Panc1 (cell line): Measurements from ENCODE around the gene SLC9A1. TPM values are rescaled to one million over a fixed set of nuclear protein-coding genes. Genes with fewer than 3 reads are reported as not detected.
A peak's percentile ranks its signal among the peaks of the same experiment; 100 is the strongest.

Source experiments
- ATAC-seq: fragments of 200-7000 bp; cut with Tn5 transposase; 2 replicates; pipeline ENCODE4 v1.9.1; 2020; ENCODE audit warnings: mild to moderate bottlenecking, moderate library complexity
- BruUV-seq: library from RNA; stranded (reverse); fragments of 400-500 nt; replicated peaks from 2 replicates; lab custom pipeline; 2021; lab: Mats Ljungman, UMichigan
- CTCF ChIA-PET: fragments of 300-600 bp; sonication (Branson Sonifier 250); formaldehyde crosslinking; loops from one replicate; lab custom pipeline; 2022; ENCODE audit warnings: antibody characterized with exemption; lab: Charles Lee
- POLR2A ChIA-PET: fragments of 300-600 bp; sonication (Branson Sonifier 250); formaldehyde crosslinking; loops from one replicate; lab custom pipeline; 2022; ENCODE audit warnings: antibody characterized with exemption; lab: Charles Lee
- DNase-seq: peaks from one replicate; pipeline ENCODE4 v3.0.0-alpha.2; 2010; ENCODE audit warnings: low read depth, low spot score
- H3K27ac ChIP-seq: 2 replicates; pipeline ENCODE4 v1.5.1; 2011; ENCODE audit warnings: mild to moderate bottlenecking, low read length, inconsistent platforms
- H3K27me3 ChIP-seq: fragments of 200-500 bp; sonication (Bioruptor generic); 2 replicates; pipeline ENCODE4 v1.6.0; 2014; ENCODE audit warnings: low read length, inconsistent platforms; ENCODE audit not compliant: control insufficient read depth, insufficient read depth
- H3K36me3 ChIP-seq: fragments of 200-500 bp; sonication (Bioruptor generic); 2 replicates; pipeline ENCODE4 v1.5.1; 2014; ENCODE audit warnings: inconsistent platforms, mild to moderate bottlenecking, low read length, moderate library complexity; ENCODE audit not compliant: control insufficient read depth, insufficient read depth
- H3K4me1 ChIP-seq: 2 replicates; pipeline ENCODE4 v1.5.1; 2011; ENCODE audit warnings: inconsistent platforms, mild to moderate bottlenecking, low read length, moderate library complexity; ENCODE audit not compliant: control insufficient read depth, insufficient read depth
- H3K4me3 ChIP-seq, 2 experiments: 2 replicates each; pipeline ENCODE4 v1.5.1; 2011 to 2012; ENCODE audit warnings: low read depth in 2 of 2, low read length in 2 of 2, mild to moderate bottlenecking in 2 of 2, inconsistent platforms in 1 of 2, moderate library complexity in 1 of 2
- H3K9me3 ChIP-seq: fragments of 200-500 bp; sonication (Bioruptor generic); 2 replicates; pipeline ENCODE4 v1.5.1; 2014; ENCODE audit warnings: low read depth, mild to moderate bottlenecking, inconsistent platforms, low read length, moderate library complexity; ENCODE audit not compliant: control insufficient read depth, insufficient read depth
- POLR2AphosphoS5 ChIP-seq: IDR thresholded peaks from 2 replicates; pipeline ENCODE4 v1.6.1; 2012; ENCODE audit warnings: mild to moderate bottlenecking, low read depth, low read length, moderate library complexity
- SIN3A ChIP-seq: IDR thresholded peaks from 2 replicates; pipeline ENCODE4 v1.6.1; 2012; ENCODE audit warnings: low read depth, mild to moderate bottlenecking, low read length, moderate library complexity, borderline replicate concordance; ENCODE audit not compliant: insufficient read depth
- TCF7L2 ChIP-seq: IDR thresholded peaks from 2 replicates; pipeline ENCODE4 v1.6.1; 2011; ENCODE audit warnings: mild to moderate bottlenecking, low read depth, low read length, inconsistent platforms
- in situ Hi-C: cut with HindIII; loops from 2 replicates; pipeline ENCODE4 v1.10.0; 2016; ENCODE audit warnings: low sequenced_read_pairs, low pct_unique_long_range_greater_than_20kb
- intact Hi-C: fragments of 100-400 bp; cut with micrococcal nuclease; formaldehyde crosslinking; loops from one replicate; pipeline ENCODE4 v1.10.0; 2022; ENCODE audit not compliant: unreplicated experiment
- total RNA-seq: library from RNA; stranded (reverse); gene quantifications from one replicate; pipeline ENCODE4 v1.2.1, GENCODE V29; 2021; ENCODE audit not compliant: unreplicated experiment
- TF ChIP-seq, protein P1 (sequence below): fragments of 450-650 bp; IDR thresholded peaks from 2 replicates; pipeline ENCODE4 v1.5.1; 2017; ENCODE audit warnings: mild to moderate bottlenecking
- TF ChIP-seq, protein P2 (sequence below), 2 experiments: IDR thresholded peaks; 2 replicates each; pipeline ENCODE4 v1.6.1; 2011 to 2012; ENCODE audit warnings: low read depth in 2 of 2, control low read depth in 1 of 2, low read length in 1 of 2, mild to moderate bottlenecking in 1 of 2, moderate library complexity in 1 of 2; ENCODE audit not compliant: insufficient read depth in 1 of 2

Gene SLC9A1
- total RNA-seq, 1 experiment from 2014 or later: 31.3 TPM

DNA sequence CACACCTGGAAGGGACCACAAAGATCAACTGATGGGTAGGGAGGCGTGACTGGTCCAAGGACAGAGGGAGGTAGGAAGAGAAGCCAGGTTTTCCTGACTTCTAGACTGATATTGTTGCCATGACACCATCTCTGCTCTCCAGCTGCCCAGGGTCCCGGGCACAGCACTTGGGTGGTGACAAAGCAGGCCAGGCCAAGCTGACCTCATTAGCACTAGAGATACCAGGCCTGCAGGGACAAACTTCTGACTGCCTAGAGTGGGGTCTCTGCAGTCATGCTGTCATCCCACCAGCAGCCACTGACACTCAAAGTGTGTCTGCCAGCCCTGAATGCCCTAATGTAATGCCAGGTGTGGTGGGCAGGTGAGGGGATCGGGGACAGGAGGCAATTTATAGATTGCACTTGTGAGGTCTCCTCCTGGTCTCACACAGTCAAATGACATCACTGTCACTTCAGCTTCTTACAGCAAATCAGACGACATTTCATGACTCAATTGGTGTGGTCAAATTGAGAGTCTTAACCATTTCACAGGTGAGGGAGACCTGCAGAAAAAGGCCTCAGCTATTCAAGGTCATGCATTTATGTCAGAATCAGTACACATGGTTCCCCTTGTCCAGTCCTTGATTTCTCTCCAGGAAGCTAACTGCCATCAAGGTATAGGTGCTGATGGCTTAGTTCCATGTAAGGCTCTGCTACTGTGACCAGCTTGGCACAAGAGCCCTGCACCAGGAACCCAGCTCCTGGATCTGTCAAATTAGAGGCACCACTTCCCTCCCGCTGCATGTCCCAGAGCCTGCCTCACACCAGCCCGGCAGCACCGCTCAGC, 2.7 kb downstream of the SLC9A1 start:
- no peaks in the 10 kb centered on the region for H3K9me3 ChIP-seq
- no peaks in the 10 kb centered on the region for H3K27me3 ChIP-seq
- in situ Hi-C loops: no loop called here
- POLR2A ChIA-PET: interaction anchor here (0.6 kb wide), 3 partner anchors 15 to 136 kb away, joined by 3 to 5 read pairs (median 3); no protein-coding TSS in a partner anchor
- H3K4me3 ChIP-seq: peak overlapping the region; percentile 58 to 85
- TF ChIP-seq, protein P1, sequence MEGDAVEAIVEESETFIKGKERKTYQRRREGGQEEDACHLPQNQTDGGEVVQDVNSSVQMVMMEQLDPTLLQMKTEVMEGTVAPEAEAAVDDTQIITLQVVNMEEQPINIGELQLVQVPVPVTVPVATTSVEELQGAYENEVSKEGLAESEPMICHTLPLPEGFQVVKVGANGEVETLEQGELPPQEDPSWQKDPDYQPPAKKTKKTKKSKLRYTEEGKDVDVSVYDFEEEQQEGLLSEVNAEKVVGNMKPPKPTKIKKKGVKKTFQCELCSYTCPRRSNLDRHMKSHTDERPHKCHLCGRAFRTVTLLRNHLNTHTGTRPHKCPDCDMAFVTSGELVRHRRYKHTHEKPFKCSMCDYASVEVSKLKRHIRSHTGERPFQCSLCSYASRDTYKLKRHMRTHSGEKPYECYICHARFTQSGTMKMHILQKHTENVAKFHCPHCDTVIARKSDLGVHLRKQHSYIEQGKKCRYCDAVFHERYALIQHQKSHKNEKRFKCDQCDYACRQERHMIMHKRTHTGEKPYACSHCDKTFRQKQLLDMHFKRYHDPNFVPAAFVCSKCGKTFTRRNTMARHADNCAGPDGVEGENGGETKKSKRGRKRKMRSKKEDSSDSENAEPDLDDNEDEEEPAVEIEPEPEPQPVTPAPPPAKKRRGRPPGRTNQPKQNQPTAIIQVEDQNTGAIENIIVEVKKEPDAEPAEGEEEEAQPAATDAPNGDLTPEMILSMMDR: no peak
- TF ChIP-seq TCF7L2: no peak
- no TSS peak for BruUV-seq
- H3K4me1 ChIP-seq: peaks cover 40% of the 10 kb centered on the region
- CTCF ChIA-PET: interaction anchor here (0.5 kb wide), 1 partner anchor 110 kb away, joined by 4 read pairs; no protein-coding TSS in a partner anchor
- peak overlapping the region; percentile 39; the same call in 1 of the 2 replicates for H3K27ac ChIP-seq
- ATAC-seq (no peak), DNase-seq (no peak)
- H3K36me3 ChIP-seq: no peaks in the 10 kb centered on the region
- intact Hi-C loops: no loop called here

DNA sequence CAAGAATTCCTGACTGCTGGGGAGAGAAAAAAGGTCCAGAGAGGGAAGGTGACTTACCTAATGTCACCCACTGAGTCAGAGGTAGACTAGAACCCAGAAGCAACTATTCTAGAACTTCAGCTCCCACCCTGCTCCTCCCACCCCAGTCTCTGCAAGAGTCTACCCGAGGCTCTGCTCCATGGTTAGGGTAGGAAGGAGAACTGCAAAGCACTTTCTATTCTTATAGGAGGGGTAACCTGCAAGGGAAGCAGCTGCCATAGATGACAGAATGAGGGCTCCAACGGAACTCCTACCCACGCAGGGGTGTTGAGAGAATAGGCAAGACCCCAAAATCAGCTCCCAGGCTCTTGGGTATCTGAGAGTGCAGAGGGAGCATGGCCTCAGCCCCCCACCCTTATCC, 4.3 kb downstream of the SLC9A1 start:
- Histone ChIP-seq H3K4me3 (no peak overlapping the region), H3K9me3 (no peaks in the 10 kb centered on the region), H3K4me1 (peaks cover 45% of the 10 kb centered on the region), H3K36me3 (no peaks in the 10 kb centered on the region), H3K27me3 (no peaks in the 10 kb centered on the region), H3K27ac (no peak overlapping the region)
- in situ Hi-C loops (no loop called here), intact Hi-C loops (no loop called here)
- DNase-seq (no peak), ATAC-seq (no peak)
- ChIA-PET POLR2A (no interaction called here), CTCF (no interaction called here)
- BruUV-seq: no TSS peak
- TF ChIP-seq POLR2AphosphoS5 (no peak), SIN3A (no peak), TCF7L2 (no peak)
- TF ChIP-seq, protein P1: no peak
- TF ChIP-seq, protein P2, sequence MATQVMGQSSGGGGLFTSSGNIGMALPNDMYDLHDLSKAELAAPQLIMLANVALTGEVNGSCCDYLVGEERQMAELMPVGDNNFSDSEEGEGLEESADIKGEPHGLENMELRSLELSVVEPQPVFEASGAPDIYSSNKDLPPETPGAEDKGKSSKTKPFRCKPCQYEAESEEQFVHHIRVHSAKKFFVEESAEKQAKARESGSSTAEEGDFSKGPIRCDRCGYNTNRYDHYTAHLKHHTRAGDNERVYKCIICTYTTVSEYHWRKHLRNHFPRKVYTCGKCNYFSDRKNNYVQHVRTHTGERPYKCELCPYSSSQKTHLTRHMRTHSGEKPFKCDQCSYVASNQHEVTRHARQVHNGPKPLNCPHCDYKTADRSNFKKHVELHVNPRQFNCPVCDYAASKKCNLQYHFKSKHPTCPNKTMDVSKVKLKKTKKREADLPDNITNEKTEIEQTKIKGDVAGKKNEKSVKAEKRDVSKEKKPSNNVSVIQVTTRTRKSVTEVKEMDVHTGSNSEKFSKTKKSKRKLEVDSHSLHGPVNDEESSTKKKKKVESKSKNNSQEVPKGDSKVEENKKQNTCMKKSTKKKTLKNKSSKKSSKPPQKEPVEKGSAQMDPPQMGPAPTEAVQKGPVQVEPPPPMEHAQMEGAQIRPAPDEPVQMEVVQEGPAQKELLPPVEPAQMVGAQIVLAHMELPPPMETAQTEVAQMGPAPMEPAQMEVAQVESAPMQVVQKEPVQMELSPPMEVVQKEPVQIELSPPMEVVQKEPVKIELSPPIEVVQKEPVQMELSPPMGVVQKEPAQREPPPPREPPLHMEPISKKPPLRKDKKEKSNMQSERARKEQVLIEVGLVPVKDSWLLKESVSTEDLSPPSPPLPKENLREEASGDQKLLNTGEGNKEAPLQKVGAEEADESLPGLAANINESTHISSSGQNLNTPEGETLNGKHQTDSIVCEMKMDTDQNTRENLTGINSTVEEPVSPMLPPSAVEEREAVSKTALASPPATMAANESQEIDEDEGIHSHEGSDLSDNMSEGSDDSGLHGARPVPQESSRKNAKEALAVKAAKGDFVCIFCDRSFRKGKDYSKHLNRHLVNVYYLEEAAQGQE (IDR thresholded peaks at IDR 0.05; ENCODE audit: insufficient read depth in 1 of 2, low read depth in 2 of 2, low read length in 1 of 2): no peak
